Mesendoderm (in vitro differentiated cells): ENCODE measurements around the gene EVI5L.
"Not testable (repeated sequence)": the region's sequence is repeated elsewhere in the genome, so short reads cannot be mapped to it uniquely, and the experiment has no call there.

Source experiments
- DNase-seq: peaks from one replicate; pipeline ENCODE4 v3.0.0; 2013
- H2AK5ac ChIP-seq: 2 replicates; pipeline ENCODE4 v1.6.1; 2013; ENCODE audit warnings: low read length, inconsistent platforms
- H2BK120ac ChIP-seq: 2 replicates; pipeline ENCODE4 v1.6.1; 2013; ENCODE audit warnings: low read depth, mild to moderate bottlenecking, low read length, moderate library complexity, mixed read lengths
- H2BK15ac ChIP-seq: replicated peaks from 2 replicates; pipeline ENCODE4 v1.6.1; 2013; ENCODE audit warnings: low read depth, mild to moderate bottlenecking, moderate library complexity
- H2BK5ac ChIP-seq: 2 replicates; pipeline ENCODE4 v1.6.1; 2013; ENCODE audit warnings: low read length, inconsistent platforms
- H3K18ac ChIP-seq: 2 replicates; pipeline ENCODE4 v1.6.1; 2013; ENCODE audit warnings: mild to moderate bottlenecking, low read length, mixed read lengths
- H3K23ac ChIP-seq: one replicate; pipeline ENCODE4 v1.6.1; 2013; ENCODE audit warnings: low read length
- H3K27ac ChIP-seq: 2 replicates; pipeline ENCODE4 v1.5.1; 2013; ENCODE audit warnings: low read depth, mild to moderate bottlenecking, inconsistent platforms, low read length, moderate library complexity
- H3K27me3 ChIP-seq: 2 replicates; pipeline ENCODE4 v1.6.1; 2013; ENCODE audit warnings: low read length, control low read depth, mild to moderate bottlenecking, inconsistent platforms; ENCODE audit not compliant: insufficient read depth, poor library complexity
- H3K36me3 ChIP-seq: 2 replicates; pipeline ENCODE4 v1.6.1; 2013; ENCODE audit warnings: low read length, inconsistent platforms; ENCODE audit not compliant: control insufficient read depth, insufficient read depth
- H3K4ac ChIP-seq: one replicate; pipeline ENCODE4 v1.6.1; 2013; ENCODE audit warnings: low read depth, mild to moderate bottlenecking, low read length, moderate library complexity
- H3K4me1 ChIP-seq: 2 replicates; pipeline ENCODE4 v1.6.1; 2013; ENCODE audit warnings: low read depth, low read length, inconsistent platforms; ENCODE audit not compliant: control insufficient read depth
- H3K4me2 ChIP-seq: 2 replicates; pipeline ENCODE4 v1.6.1; 2013; ENCODE audit warnings: low read length
- H3K4me3 ChIP-seq: 2 replicates; pipeline ENCODE4 v1.5.1; 2013; ENCODE audit warnings: mild to moderate bottlenecking, low read length
- H3K56ac ChIP-seq: one replicate; pipeline ENCODE4 v1.6.1; 2013; ENCODE audit warnings: low read length
- H3K79me1 ChIP-seq: 2 replicates; pipeline ENCODE4 v1.6.1; 2013; ENCODE audit warnings: low read length, inconsistent platforms
- H3K79me2 ChIP-seq: 2 replicates; pipeline ENCODE4 v1.6.1; 2013; ENCODE audit warnings: mild to moderate bottlenecking, low read length; ENCODE audit not compliant: control insufficient read depth, insufficient read depth
- H3K9ac ChIP-seq: 2 replicates; pipeline ENCODE4 v1.6.1; 2013; ENCODE audit warnings: low read length, inconsistent platforms
- H4K5ac ChIP-seq: one replicate; pipeline ENCODE4 v1.6.1; 2013; ENCODE audit warnings: low read length
- H4K8ac ChIP-seq: one replicate; pipeline ENCODE4 v1.6.1; 2013; ENCODE audit warnings: low read depth, mild to moderate bottlenecking, control low read depth, low read length, moderate library complexity
- WGBS: extraction: QIAGEN DNeasy Blood & Tissue Kit; methylation state at CpG from one replicate; pipeline ENCODE4 v1.1.7; 2013; ENCODE audit warnings: low lambda C conversion rate, missing lambda C conversion rate; ENCODE audit not compliant: insufficient coverage; ENCODE audit errors: extremely low coverage; 5-methylcytosine and 5-hydroxymethylcytosine counted together

The EVI5L gene

DNA sequence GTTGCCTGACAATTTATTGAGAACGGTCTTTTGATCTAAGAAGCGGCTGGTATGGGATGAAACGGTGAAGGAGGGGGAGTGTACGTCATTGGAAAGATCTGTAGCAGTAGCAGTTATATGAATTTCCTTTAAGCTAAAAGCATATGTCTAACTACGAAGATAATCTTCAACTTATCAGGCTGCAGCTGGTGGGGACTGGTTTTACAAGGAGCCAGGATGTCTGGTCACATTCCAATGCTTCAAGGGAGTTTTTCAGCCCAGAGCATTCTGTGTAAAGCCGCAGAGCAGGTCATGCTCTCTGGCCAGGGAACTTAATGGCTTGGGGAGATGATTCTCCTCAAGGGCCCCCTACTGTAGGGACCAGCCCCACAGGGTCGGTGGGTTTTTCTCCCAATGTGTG lies 37.7 kb upstream of the EVI5L start:
- Histone ChIP-seq H3K4me3 (no peak overlapping the region), H3K79me2 (no peaks in the 10 kb centered on the region), H3K9ac (no peak overlapping the region), H3K56ac (no peak overlapping the region), H2AK5ac (no peak overlapping the region), H3K4me1 (no peaks in the 10 kb centered on the region), H3K27ac (no peak overlapping the region), H4K8ac (no peak overlapping the region), H3K27me3 (peaks cover 20% of the 10 kb centered on the region), H3K4ac (no peak overlapping the region), H4K5ac (no peak overlapping the region), H2BK120ac (no peak overlapping the region), H3K4me2 (no peak overlapping the region), H3K36me3 (no peaks in the 10 kb centered on the region), H2BK15ac (no peak overlapping the region), H3K79me1 (no peaks in the 10 kb centered on the region), H2BK5ac (no peak overlapping the region), H3K18ac (no peak overlapping the region), H3K23ac (no peak overlapping the region)
- DNase-seq: no peak
- WGBS: 100% methylated on average over 2 of the region's 7 CpGs

- not testable (repeated sequence) for H2BK120ac ChIP-seq, H3K27ac ChIP-seq, H3K56ac ChIP-seq, H3K79me2 ChIP-seq, H4K8ac ChIP-seq, H3K9ac ChIP-seq, H3K4ac ChIP-seq, H3K4me2 ChIP-seq, H3K4me1 ChIP-seq, H3K18ac ChIP-seq, H2AK5ac ChIP-seq, H3K79me1 ChIP-seq, DNase-seq, H3K23ac ChIP-seq, H3K4me3 ChIP-seq, H3K36me3 ChIP-seq, H2BK15ac ChIP-seq, H2BK5ac ChIP-seq, H4K5ac ChIP-seq
- H3K27me3 ChIP-seq: peaks cover 16% of the 10 kb centered on the region
- no CpG with 5 or more reads among the region's 7 CpGs for WGBS
Observed at GRCh38 chr19:7792701-7793100, 37.3 kb upstream of the EVI5L start.

- H3K23ac ChIP-seq: no peak overlapping the region
- no peak overlapping the region for H3K27ac ChIP-seq
- H3K79me2 ChIP-seq: no peaks in the 10 kb centered on the region
- H4K8ac ChIP-seq: no peak overlapping the region
- H2BK120ac ChIP-seq: no peak overlapping the region
- H3K4me1 ChIP-seq: no peaks in the 10 kb centered on the region
- no peaks in the 10 kb centered on the region for H3K36me3 ChIP-seq
- H2BK15ac ChIP-seq: no peak overlapping the region
- no peak overlapping the region for H4K5ac ChIP-seq
- no peak overlapping the region for H3K9ac ChIP-seq
- H2BK5ac ChIP-seq: no peak overlapping the region
- no peak overlapping the region for H2AK5ac ChIP-seq
- no peak for DNase-seq
- H3K4me3 ChIP-seq: no peak overlapping the region
- H3K18ac ChIP-seq: no peak overlapping the region
- peaks cover 10% of the 10 kb centered on the region for H3K27me3 ChIP-seq
- H3K4ac ChIP-seq: no peak overlapping the region
- no peak overlapping the region for H3K56ac ChIP-seq
- no CpG with 5 or more reads among the region's 3 CpGs for WGBS
- H3K79me1 ChIP-seq: no peaks in the 10 kb centered on the region
- H3K4me2 ChIP-seq: no peak overlapping the region
Observed at GRCh38 chr19:7793493-7793892, 36.5 kb upstream of the EVI5L start.

DNA sequence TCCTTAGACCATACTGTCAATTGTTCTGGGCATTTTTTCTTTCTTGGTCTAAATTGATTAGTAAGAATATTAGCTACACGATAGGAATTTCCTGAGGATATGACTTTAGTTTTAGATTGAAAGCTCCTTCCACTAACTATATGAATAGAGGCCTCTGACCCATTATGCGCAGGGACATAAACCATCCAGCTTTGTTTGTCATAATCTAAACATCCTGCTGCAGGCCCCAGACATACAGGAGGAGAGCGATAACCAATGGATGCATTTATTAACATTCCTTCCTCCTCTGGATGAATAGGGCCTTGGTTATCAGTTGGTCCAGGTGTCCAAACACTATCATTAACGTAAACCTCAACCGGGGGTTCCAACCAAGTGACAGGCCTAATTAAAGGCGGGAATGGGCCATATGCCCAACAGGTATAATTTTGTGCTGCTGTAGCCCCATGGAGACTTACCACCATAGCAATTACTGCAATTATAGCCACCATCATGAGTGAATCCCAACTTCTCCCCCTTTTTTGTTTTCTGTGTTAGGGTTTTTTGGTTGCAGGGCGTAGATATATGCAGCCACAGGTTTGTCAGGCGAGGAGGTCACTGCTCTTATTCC lies 34.4 kb upstream of the EVI5L start:
- no peaks in the 10 kb centered on the region for H3K79me2 ChIP-seq
- H2AK5ac ChIP-seq: no peak overlapping the region
- H3K4me1 ChIP-seq: no peaks in the 10 kb centered on the region
- no peaks in the 10 kb centered on the region for H3K36me3 ChIP-seq
- H3K27ac ChIP-seq: no peak overlapping the region
- H3K79me1 ChIP-seq: no peaks in the 10 kb centered on the region
- peaks cover under 1% of the 10 kb centered on the region for H3K27me3 ChIP-seq
- no peak overlapping the region for H3K4me2 ChIP-seq
- WGBS: no CpG with 5 or more reads among the region's 8 CpGs
- no peak overlapping the region for H3K18ac ChIP-seq
- no peak overlapping the region for H3K9ac ChIP-seq
- no peak overlapping the region for H4K8ac ChIP-seq
- H3K23ac ChIP-seq: no peak overlapping the region
- DNase-seq: no peak
- no peak overlapping the region for H4K5ac ChIP-seq
- no peak overlapping the region for H3K56ac ChIP-seq
- no peak overlapping the region for H2BK120ac ChIP-seq
- H2BK5ac ChIP-seq: no peak overlapping the region
- no peak overlapping the region for H3K4me3 ChIP-seq
- H2BK15ac ChIP-seq: no peak overlapping the region
- no peak overlapping the region for H3K4ac ChIP-seq

- WGBS: no CpG with 5 or more reads among the region's 34 CpGs
- H3K79me1 ChIP-seq: no peaks in the 10 kb centered on the region
- no peak overlapping the region for H2BK120ac ChIP-seq
Observed at GRCh38 chr19:7799640-7800355, 30.2 kb upstream of the EVI5L start.

More at GRCh38 chr19:7799640-7800355, 30.2 kb upstream of the EVI5L start:
- no peak overlapping the region for H3K27ac ChIP-seq
- H3K4me3 ChIP-seq: no peak overlapping the region
- H3K27me3 ChIP-seq: no peaks in the 10 kb centered on the region
- no peak overlapping the region for H2BK5ac ChIP-seq
- H3K23ac ChIP-seq: no peak overlapping the region
- H2AK5ac ChIP-seq: no peak overlapping the region
- no peaks in the 10 kb centered on the region for H3K4me1 ChIP-seq
- H3K4me2 ChIP-seq: no peak overlapping the region
- peak overlapping the region; percentile 64 for H3K56ac ChIP-seq
- no peaks in the 10 kb centered on the region for H3K79me2 ChIP-seq
- H4K5ac ChIP-seq: no peak overlapping the region
- H2BK15ac ChIP-seq: no peak overlapping the region
- no peak overlapping the region for H4K8ac ChIP-seq
- H3K36me3 ChIP-seq: no peaks in the 10 kb centered on the region
- no peak overlapping the region for H3K4ac ChIP-seq
- peak; percentile 80 for DNase-seq
- H3K18ac ChIP-seq: no peak overlapping the region
- peak overlapping the region; percentile 33 for H3K9ac ChIP-seq
